Smooth muscle cell (in vitro differentiated cells): ENCODE results near the gene CLSTN1. TPM values are rescaled to one million over a fixed set of nuclear protein-coding genes. Genes with fewer than 3 reads are reported as not detected.

ENCODE experiments used
- DNase-seq: peaks from one replicate; lab custom pipeline; 2025; ENCODE audit not compliant: unreplicated experiment; lab: John Stamatoyannopoulos, UW
- H2AFZ ChIP-seq: fragments of 200-600 bp; sonication (generic); 2 replicates; pipeline ENCODE4 v1.6.0; 2016; ENCODE audit warnings: antibody characterized with exemption, low read depth, mild to moderate bottlenecking
- H3F3A ChIP-seq: fragments of 200-600 bp; sonication (generic); 2 replicates; pipeline ENCODE4 v1.6.0; 2017; ENCODE audit warnings: antibody characterized with exemption, low read depth
- H3K27ac ChIP-seq: fragments of 200-600 bp; sonication (generic); 2 replicates; pipeline ENCODE4 v1.5.1; 2016; ENCODE audit warnings: low read depth, mild to moderate bottlenecking
- H3K27me3 ChIP-seq: fragments of 200-600 bp; sonication (generic); 2 replicates; pipeline ENCODE4 v1.6.1; 2016; ENCODE audit warnings: low read depth, mild to moderate bottlenecking
- H3K36me3 ChIP-seq: fragments of 200-600 bp; sonication (generic); 2 replicates; pipeline ENCODE4 v1.5.1; 2016; ENCODE audit warnings: low read depth
- H3K4me1 ChIP-seq: fragments of 200-600 bp; sonication (generic); 2 replicates; pipeline ENCODE4 v1.5.1; 2016; ENCODE audit warnings: low read depth
- H3K4me2 ChIP-seq: fragments of 200-600 bp; sonication (generic); 2 replicates; pipeline ENCODE4 v1.6.0; 2016; ENCODE audit warnings: mild to moderate bottlenecking
- H3K4me3 ChIP-seq: fragments of 200-600 bp; sonication (generic); 2 replicates; pipeline ENCODE4 v1.5.1; 2016; ENCODE audit warnings: mild to moderate bottlenecking
- H3K79me2 ChIP-seq: fragments of 200-600 bp; sonication (generic); 2 replicates; pipeline ENCODE4 v1.6.0; 2016; ENCODE audit warnings: low read depth, mild to moderate bottlenecking
- H3K9ac ChIP-seq: fragments of 200-600 bp; sonication (generic); 2 replicates; pipeline ENCODE4 v1.6.0; 2016; ENCODE audit warnings: low read depth
- H3K9me3 ChIP-seq: fragments of 200-600 bp; sonication (generic); replicated peaks from 2 replicates; pipeline ENCODE4 v1.5.1; 2016; ENCODE audit warnings: low read depth
- H4K20me1 ChIP-seq: fragments of 200-600 bp; sonication (generic); 2 replicates; pipeline ENCODE4 v1.6.0; 2016; ENCODE audit warnings: low read depth
- WGBS: methylation state at CpG from one replicate; pipeline ENCODE4 v1.1.7; 2016; ENCODE audit warnings: low lambda C conversion rate; 5-methylcytosine and 5-hydroxymethylcytosine counted together
- polyA plus RNA-seq: library from polyadenylated mRNA; unstranded; fragments of >200 nt; fragmentation: Nextera tagmentation; extraction: Ambion mirVana; gene quantifications from 2 replicates; pipeline ENCODE4 v1.2.1, GENCODE V29; 2016
- total RNA-seq: library from RNA; depleted of rRNA; stranded (reverse); fragments of >200 nt; gene quantifications from 2 replicates; pipeline ENCODE4 v1.2.3, GENCODE V29; 2014
- TF ChIP-seq, protein P1 (sequence below): fragments of 200-600 bp; sonication (generic); IDR thresholded peaks from 2 replicates; pipeline ENCODE4 v1.5.1; 2017; ENCODE audit warnings: borderline replicate concordance, mild to moderate bottlenecking, antibody characterized with exemption; ENCODE audit not compliant: insufficient read depth, poor library complexity, severe bottlenecking

The CLSTN1 gene
- total and polyA plus RNA-seq, 2 experiments from 2014 or later: 51.3 to 83.5 TPM

DNA sequence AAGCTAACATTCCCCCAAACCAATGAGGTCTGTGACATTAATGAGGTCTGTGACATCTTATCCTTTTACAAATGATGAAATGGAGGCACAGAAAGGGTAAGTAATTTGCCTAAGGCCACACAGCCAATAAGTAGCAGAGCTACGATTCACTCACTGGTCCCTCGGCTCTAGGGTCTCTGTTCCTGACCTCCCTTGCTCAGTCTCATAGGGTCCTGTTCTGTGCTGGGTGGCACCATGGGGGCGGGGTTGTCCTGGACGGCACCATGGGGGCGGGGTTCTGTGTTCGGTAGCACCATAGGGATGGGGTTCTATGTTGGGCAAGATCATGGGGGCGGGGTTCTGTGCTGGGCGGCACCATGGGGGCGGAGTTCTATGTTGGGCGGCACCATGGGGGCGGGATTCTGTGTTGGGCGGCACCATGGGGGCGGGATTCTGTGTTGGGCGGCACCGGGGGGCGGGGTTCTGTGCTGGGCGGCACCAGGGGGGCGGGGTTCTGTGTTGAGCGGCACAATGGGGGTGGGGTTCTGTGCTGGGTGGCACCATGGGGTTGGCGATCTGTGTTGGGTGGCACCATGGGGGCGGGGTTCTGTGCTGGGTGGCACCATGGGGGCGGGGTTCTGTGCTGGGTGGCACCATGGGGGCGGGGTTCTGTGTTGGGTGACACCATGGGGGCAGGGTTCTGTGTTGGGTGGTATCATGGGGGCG, 55.6 kb downstream of the CLSTN1 start:
- Histone ChIP-seq H2AFZ (no peak overlapping the region), H4K20me1 (peaks cover 42% of the 10 kb centered on the region), H3K4me1 (peaks cover 3% of the 10 kb centered on the region), H3K9ac (no peak overlapping the region), H3K9me3 (no peaks in the 10 kb centered on the region), H3K79me2 (peaks cover 10% of the 10 kb centered on the region), H3K27me3 (no peaks in the 10 kb centered on the region), H3K4me3 (no peak overlapping the region), H3F3A (peaks cover 11% of the 10 kb centered on the region), H3K4me2 (no peak overlapping the region), H3K36me3 (no peaks in the 10 kb centered on the region), H3K27ac (no peak overlapping the region)
- DNase-seq: no peak
- TF ChIP-seq, protein P1, sequence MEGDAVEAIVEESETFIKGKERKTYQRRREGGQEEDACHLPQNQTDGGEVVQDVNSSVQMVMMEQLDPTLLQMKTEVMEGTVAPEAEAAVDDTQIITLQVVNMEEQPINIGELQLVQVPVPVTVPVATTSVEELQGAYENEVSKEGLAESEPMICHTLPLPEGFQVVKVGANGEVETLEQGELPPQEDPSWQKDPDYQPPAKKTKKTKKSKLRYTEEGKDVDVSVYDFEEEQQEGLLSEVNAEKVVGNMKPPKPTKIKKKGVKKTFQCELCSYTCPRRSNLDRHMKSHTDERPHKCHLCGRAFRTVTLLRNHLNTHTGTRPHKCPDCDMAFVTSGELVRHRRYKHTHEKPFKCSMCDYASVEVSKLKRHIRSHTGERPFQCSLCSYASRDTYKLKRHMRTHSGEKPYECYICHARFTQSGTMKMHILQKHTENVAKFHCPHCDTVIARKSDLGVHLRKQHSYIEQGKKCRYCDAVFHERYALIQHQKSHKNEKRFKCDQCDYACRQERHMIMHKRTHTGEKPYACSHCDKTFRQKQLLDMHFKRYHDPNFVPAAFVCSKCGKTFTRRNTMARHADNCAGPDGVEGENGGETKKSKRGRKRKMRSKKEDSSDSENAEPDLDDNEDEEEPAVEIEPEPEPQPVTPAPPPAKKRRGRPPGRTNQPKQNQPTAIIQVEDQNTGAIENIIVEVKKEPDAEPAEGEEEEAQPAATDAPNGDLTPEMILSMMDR: no peak
- 95% methylated on average over 16 of the region's 24 CpGs for WGBS

DNA sequence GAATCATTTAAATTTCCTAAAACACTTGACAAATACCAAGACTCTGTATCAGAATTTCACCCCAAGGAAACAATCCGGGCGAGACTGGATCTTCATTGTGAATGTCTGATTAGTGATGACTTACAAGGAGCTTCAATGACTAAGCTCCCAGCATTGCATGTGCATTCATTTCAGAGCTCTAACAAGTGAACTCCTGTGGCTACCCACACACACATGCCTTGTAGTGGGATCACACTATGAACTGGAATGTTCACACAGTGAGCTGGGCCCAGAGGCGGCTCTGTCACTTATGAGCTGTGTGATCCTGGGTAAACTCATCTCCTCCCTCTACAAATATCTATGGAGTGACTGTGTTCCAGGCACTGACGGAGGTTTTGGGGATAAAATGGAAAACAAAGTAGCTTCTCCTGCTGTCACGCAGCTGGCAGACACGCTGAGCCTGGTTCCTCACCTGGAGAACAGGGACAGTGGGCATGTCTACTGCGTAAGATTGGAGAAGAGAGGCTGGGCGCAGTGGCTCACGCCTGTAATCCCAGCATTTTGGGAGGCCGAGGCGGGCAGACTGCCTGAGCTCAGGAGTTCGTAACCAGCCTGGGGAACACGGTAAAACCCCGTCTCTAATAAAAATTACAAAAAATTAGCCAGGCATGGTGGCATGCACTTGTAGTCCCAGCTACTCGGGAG, 56.9 kb downstream of the CLSTN1 start:
- TF ChIP-seq, protein P1: no peak
- no peak for DNase-seq
- H4K20me1 ChIP-seq: peaks cover 42% of the 10 kb centered on the region

DNA sequence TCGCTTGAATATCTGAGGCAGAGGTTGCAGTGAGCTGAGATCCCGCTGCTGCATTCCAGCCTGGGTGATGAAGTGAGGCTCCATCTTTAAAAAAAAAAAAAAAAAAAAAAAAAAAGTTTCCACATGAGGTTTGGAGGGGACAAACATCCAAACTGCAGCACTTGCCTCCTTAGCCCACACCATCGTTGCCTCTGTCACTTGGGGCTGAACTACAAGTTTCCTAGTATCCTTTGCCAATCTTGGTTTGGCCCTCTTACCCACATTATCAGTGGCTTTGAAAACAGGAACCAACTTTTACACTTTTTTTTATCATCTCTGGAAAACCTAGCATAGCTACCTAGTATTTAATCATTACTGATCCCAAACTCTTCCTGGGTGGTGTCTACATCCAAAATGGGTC, 59.2 kb downstream of the CLSTN1 start:
- no peak overlapping the region for H2AFZ ChIP-seq
- H3K79me2 ChIP-seq: peaks cover 10% of the 10 kb centered on the region
- no peak overlapping the region for H3K27ac ChIP-seq
- TF ChIP-seq, protein P1: no peak
- H3K4me1 ChIP-seq: peaks cover 3% of the 10 kb centered on the region
- no peak overlapping the region for H3K4me2 ChIP-seq
- 97% methylated on average over 3 of the region's 3 CpGs for WGBS
- no peak overlapping the region for H3K4me3 ChIP-seq
- H3K27me3 ChIP-seq: no peaks in the 10 kb centered on the region
- no peaks in the 10 kb centered on the region for H3K9me3 ChIP-seq
- DNase-seq: no peak
- H3K36me3 ChIP-seq: no peaks in the 10 kb centered on the region
- H3K9ac ChIP-seq: no peak overlapping the region
- peaks cover 11% of the 10 kb centered on the region for H3F3A ChIP-seq
- peaks cover 51% of the 10 kb centered on the region for H4K20me1 ChIP-seq

More for the DNA sequence above, 56.9 kb downstream of the CLSTN1 start:
- Histone ChIP-seq H3K4me3 (no peak overlapping the region), H3K79me2 (peaks cover 10% of the 10 kb centered on the region), H3K9me3 (no peaks in the 10 kb centered on the region), H3K4me1 (peaks cover 3% of the 10 kb centered on the region), H3K27ac (peak overlapping the region; percentile 95), H2AFZ (no peak overlapping the region), H3F3A (peaks cover 11% of the 10 kb centered on the region), H3K27me3 (no peaks in the 10 kb centered on the region), H3K9ac (peak overlapping the region; percentile 54), H3K36me3 (no peaks in the 10 kb centered on the region), H3K4me2 (no peak overlapping the region)
- 65% methylated on average over 15 of the region's 15 CpGs for WGBS
